Measurements from ENCODE around the gene SLC12A2.

DNA sequence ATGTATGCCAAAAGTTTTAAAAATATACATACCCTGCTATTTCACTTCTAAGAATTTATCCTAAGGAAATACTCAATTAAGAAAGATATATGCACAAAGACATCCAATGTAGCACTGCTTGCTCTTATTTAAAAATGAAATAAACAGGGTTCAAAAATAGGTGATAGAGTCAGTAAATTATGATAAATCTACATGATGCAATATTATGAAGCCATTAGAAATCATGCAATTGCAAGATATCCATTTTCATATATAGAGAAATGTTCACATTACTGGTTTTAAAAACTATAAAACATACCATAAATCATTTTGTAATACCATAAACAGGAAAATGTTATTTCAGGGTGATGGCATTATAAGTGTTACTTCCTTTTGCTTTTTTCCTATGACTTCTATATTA is 8.6 kb upstream of the SLC12A2 start:
- TF ChIP-seq NFRKB (IDR thresholded peaks at IDR 0.05) (no peak), BHLHE40 (IDR thresholded peaks at IDR 0.05; ENCODE audit: borderline replicate concordance) (no peak), L3MBTL2 (conservative IDR thresholded peaks at IDR 0.05) (no peak), ZNF384 (IDR thresholded peaks at IDR 0.05) (no peak)
